Measurements from ENCODE around the gene C11orf71.

The C11orf71 gene

GRCh38 chr11:114358716-114359115 is 41.6 kb downstream of the C11orf71 start:
- DNase-seq: peak; percentile 23 to 68

GRCh38 chr11:114354076-114354475 is 46.2 kb downstream of the C11orf71 start:
- DNase-seq: no peak

- no peak for DNase-seq
Observed at GRCh38 chr11:114353443-114353842, 46.9 kb downstream of the C11orf71 start.

GRCh38 chr11:114350022-114350421 is 50.3 kb downstream of the C11orf71 start:
- no peak for DNase-seq

Data from cerebellar nuclear complex (tissue), 1 donor.